Measurements from ENCODE around the gene SIRT3. TPM values are rescaled to one million over a fixed set of nuclear protein-coding genes. Genes with fewer than 3 reads are reported as not detected.

Gene SIRT3
- 10 to 100 TPM in 3 of 4 donors, 1 to 10 TPM in 1; 7.9 to 20.1 (median 14.0) TPM for total RNA-seq

- DNase-seq (ENCODE audit: extremely low spot score), result peak; percentile 93
- peak; percentile 42 for TF ChIP-seq POLR2A (IDR thresholded peaks at IDR 0.05; ENCODE audit: low read depth)
- TF ChIP-seq EP300 (IDR thresholded peaks at IDR 0.05), result no peak
- TF ChIP-seq CTCF (IDR thresholded peaks at IDR 0.05), result peak in 2 of 3 experiments; percentile 14 to 44
- peak; percentile 69 to 80 for TF ChIP-seq POLR2AphosphoS5 (IDR thresholded peaks at IDR 0.05)
- Histone ChIP-seq H3K4me1 (peaks cover 26 to 34% (median 29%) of the 10 kb centered on the region in 4 donors), H3K27ac (replicated peaks in 1 of 4) (peak within 1 kb of the TSS; percentile 85 to 98 (median 96)), H3K4me3 (peak within 1 kb of the TSS; percentile 72 to 100 (median 96)), H3K27me3 (no peaks in the 10 kb centered on the region), H3K36me3 (peaks cover 0 to 39% (median 15%) of the 10 kb centered on the region in 4 donors), H3K9me3 (no peaks in the 10 kb centered on the region)
- intact Hi-C loops (cut with DNase I), result loop anchor here (2.0 kb wide), 1 partner anchor 29 kb away; the partner anchor contains the start of genes BET1L and RIC8A
- 2% methylated on average over 12 of the region's 70 CpGs for WGBS
These were observed at the start of gene SIRT3 for GRCh38 chr11:235997-236773. SIRT3 (minus strand) TSS chr11:236342; CDS start chr11:236328, 14 bp downstream.

GRCh38 chr11:285894-286220, 49.7 kb upstream of the SIRT3 start:
- Histone ChIP-seq H3K4me1 (peaks cover 9 to 39% (median 38%) of the 10 kb centered on the region in 4 donors), H3K9me3 (no peaks in the 10 kb centered on the region), H3K27ac (replicated peaks in 1 of 4) (no peak overlapping the region), H3K36me3 (no peaks in the 10 kb centered on the region), H3K4me3 (no peak overlapping the region), H3K27me3 (peaks cover 0 to 65% (median 22%) of the 10 kb centered on the region in 4 donors)
- DNase-seq (ENCODE audit: extremely low spot score), result no peak
- WGBS, result 90% methylated on average over 7 of the region's 8 CpGs
- intact Hi-C loops (cut with DNase I), result no loop called here
- TF ChIP-seq EP300 (IDR thresholded peaks at IDR 0.05) (no peak), POLR2A (IDR thresholded peaks at IDR 0.05; ENCODE audit: low read depth) (no peak), CTCF (IDR thresholded peaks at IDR 0.05) (no peak), POLR2AphosphoS5 (IDR thresholded peaks at IDR 0.05) (no peak)

- WGBS, result 83% methylated on average over 27 of the region's 29 CpGs
- Histone ChIP-seq H3K27me3 (peaks cover 3 to 71% (median 28%) of the 10 kb centered on the region in 4 donors), H3K9me3 (no peaks in the 10 kb centered on the region), H3K27ac (replicated peaks in 1 of 4) (no peak overlapping the region), H3K4me3 (no peak overlapping the region), H3K36me3 (no peaks in the 10 kb centered on the region), H3K4me1 (peaks cover 15 to 40% (median 38%) of the 10 kb centered on the region in 4 donors)
- intact Hi-C loops (cut with DNase I), result no loop called here
- TF ChIP-seq POLR2A (IDR thresholded peaks at IDR 0.05; ENCODE audit: low read depth) (no peak), POLR2AphosphoS5 (IDR thresholded peaks at IDR 0.05) (no peak), CTCF (IDR thresholded peaks at IDR 0.05) (no peak), EP300 (IDR thresholded peaks at IDR 0.05) (no peak)
- DNase-seq (ENCODE audit: extremely low spot score), result no peak
These were observed 49.1 kb upstream of the SIRT3 start for GRCh38 chr11:285021-285893.

- Histone ChIP-seq H3K9me3 (no peaks in the 10 kb centered on the region), H3K27ac (replicated peaks in 1 of 4) (no peak overlapping the region), H3K36me3 (no peaks in the 10 kb centered on the region), H3K4me1 (peaks cover 17 to 40% (median 38%) of the 10 kb centered on the region in 4 donors), H3K4me3 (no peak overlapping the region), H3K27me3 (peaks cover 5 to 80% (median 37%) of the 10 kb centered on the region in 4 donors)
- no peak for DNase-seq (ENCODE audit: extremely low spot score)
- TF ChIP-seq POLR2A (IDR thresholded peaks at IDR 0.05; ENCODE audit: low read depth) (no peak), POLR2AphosphoS5 (IDR thresholded peaks at IDR 0.05) (no peak), CTCF (IDR thresholded peaks at IDR 0.05) (no peak), EP300 (IDR thresholded peaks at IDR 0.05) (no peak)
- intact Hi-C loops (cut with DNase I), result no loop called here
- WGBS, result 71% methylated on average over 10 of the region's 24 CpGs
These were observed 48.2 kb upstream of the SIRT3 start for GRCh38 chr11:284105-285020.
